Measurements from ENCODE around the gene TFPT.
"Not testable (repeated sequence)": the region's sequence is repeated elsewhere in the genome, so short reads cannot be mapped to it uniquely, and the experiment has no call there.

The TFPT gene

GRCh38 chr19:54114340-54115108 lies 933 bp downstream of the TFPT start:
- peak; percentile 10 for DNase-seq

GRCh38 chr19:54109651-54110050 lies 5.8 kb downstream of the TFPT start:
- no peak for DNase-seq

- DNase-seq: no peak
Observed at GRCh38 chr19:54108496-54108895, 7.0 kb downstream of the TFPT start.

- no peak for DNase-seq
Observed at GRCh38 chr19:54107876-54108490, 7.5 kb downstream of the TFPT start.

GRCh38 chr19:54106716-54107115 lies 8.7 kb downstream of the TFPT start:
- DNase-seq: no peak

- DNase-seq: no peak
Observed at GRCh38 chr19:54105796-54106195, 9.7 kb downstream of the TFPT start.

GRCh38 chr19:54104998-54105715 lies 10.3 kb downstream of the TFPT start:
- no peak for DNase-seq

GRCh38 chr19:54102421-54103169 lies 12.9 kb downstream of the TFPT start, which contains the start of gene NDUFA3:
TSS of gene NDUFA3 (plus strand) at chr19:54102855. CDS start at chr19:54102879, 24 bp downstream.
- peak; percentile 92 for DNase-seq

- DNase-seq: no peak
Observed at GRCh38 chr19:54100561-54100960, 14.9 kb downstream of the TFPT start, which contains the start of gene OSCAR. TSS of gene OSCAR (minus strand) at chr19:54100803. CDS start at chr19:54100792, 11 bp downstream.

GRCh38 chr19:54099903-54100255 lies 15.6 kb downstream of the TFPT start:
- DNase-seq: not testable (repeated sequence)

GRCh38 chr19:54099190-54099902 lies 16.1 kb downstream of the TFPT start:
- DNase-seq: no peak

- no peak for DNase-seq
Observed at GRCh38 chr19:54096617-54097106, 18.8 kb downstream of the TFPT start.

GRCh38 chr19:54095859-54096616 lies 19.4 kb downstream of the TFPT start:
- peak; percentile 16 for DNase-seq

GRCh38 chr19:54095136-54095858 lies 20.2 kb downstream of the TFPT start:
- no peak for DNase-seq

GRCh38 chr19:54094426-54095000 lies 20.9 kb downstream of the TFPT start:
- DNase-seq: no peak

- DNase-seq: no peak
Observed at GRCh38 chr19:54084410-54084809, 31.0 kb downstream of the TFPT start.

GRCh38 chr19:54081032-54081431 lies 34.4 kb downstream of the TFPT start, which contains the start of gene TARM1:
TSS of gene TARM1 (minus strand) at chr19:54081365. CDS start at chr19:54081340, 25 bp downstream.
- DNase-seq: no peak

- no peak for DNase-seq
Observed at GRCh38 chr19:54077334-54077733, 38.1 kb downstream of the TFPT start.

GRCh38 chr19:54074851-54075250 lies 40.6 kb downstream of the TFPT start:
- no peak for DNase-seq

- no peak for DNase-seq
Observed at GRCh38 chr19:54073829-54074228, 41.6 kb downstream of the TFPT start.
